ES-I3 (cell line): Measurements from ENCODE around the gene BABAM2.

ENCODE experiments used
- H3K36me3 ChIP-seq: 2 replicates; pipeline ENCODE4 v1.6.1; 2013; ENCODE audit warnings: mild to moderate bottlenecking, low read length, control low read depth, moderate library complexity; ENCODE audit not compliant: insufficient read depth
- H3K4me1 ChIP-seq: 2 replicates; pipeline ENCODE4 v1.6.1; 2013; ENCODE audit warnings: mild to moderate bottlenecking, control low read depth, low read length; ENCODE audit not compliant: insufficient read depth
- H3K9ac ChIP-seq: 2 replicates; pipeline ENCODE4 v1.6.1; 2013; ENCODE audit warnings: low read depth, mild to moderate bottlenecking, low read length, moderate library complexity
- H3K9me3 ChIP-seq: 2 replicates; pipeline ENCODE4 v1.6.1; 2013; ENCODE audit warnings: mild to moderate bottlenecking, low read length, moderate library complexity; ENCODE audit not compliant: control insufficient read depth, insufficient read depth

BABAM2 gene

DNA sequence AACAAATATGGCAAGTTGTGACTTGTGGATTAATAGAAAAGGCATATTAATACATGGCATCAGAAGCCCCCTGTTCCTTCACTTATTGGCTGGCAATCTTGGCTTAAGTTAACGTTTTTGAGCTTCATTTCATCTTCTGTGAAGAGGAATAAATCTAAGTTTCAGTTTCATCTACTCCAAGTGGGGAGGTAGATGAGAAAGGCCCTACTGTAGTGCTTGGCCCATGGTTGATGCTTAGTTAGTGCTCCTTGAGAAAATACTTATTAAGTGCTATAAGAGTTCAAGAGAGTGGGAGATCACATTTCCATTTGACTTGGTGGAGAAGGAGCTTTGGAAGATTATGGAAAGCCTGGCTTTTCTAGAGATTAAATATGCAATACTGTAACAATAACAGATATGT is 244.3 kb downstream of the BABAM2 start:
- H3K9ac ChIP-seq = no peak overlapping the region
- H3K4me1 ChIP-seq = no peaks in the 10 kb centered on the region
- no peaks in the 10 kb centered on the region for H3K36me3 ChIP-seq
- no peaks in the 10 kb centered on the region for H3K9me3 ChIP-seq

DNA sequence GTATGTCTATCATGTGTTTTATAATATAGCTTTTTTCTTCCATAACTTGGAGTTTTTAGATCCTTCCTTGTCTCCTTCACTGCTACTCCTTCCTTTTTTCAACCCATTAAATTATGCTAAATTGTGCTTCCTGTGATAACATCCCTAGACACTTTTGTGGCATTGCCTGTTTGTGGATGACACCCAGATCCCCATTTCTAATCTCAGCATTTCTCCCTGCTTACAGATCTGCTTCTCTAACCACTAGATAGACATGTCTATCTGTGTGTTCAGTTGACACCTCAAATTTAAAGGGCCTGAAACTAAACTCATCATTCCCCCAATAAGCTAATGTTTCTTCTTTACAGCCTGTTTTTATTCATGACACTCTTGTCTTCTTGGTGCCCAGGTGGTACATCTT is 244.8 kb downstream of the BABAM2 start:
- Histone ChIP-seq H3K36me3 (no peaks in the 10 kb centered on the region), H3K9ac (no peak overlapping the region)

DNA sequence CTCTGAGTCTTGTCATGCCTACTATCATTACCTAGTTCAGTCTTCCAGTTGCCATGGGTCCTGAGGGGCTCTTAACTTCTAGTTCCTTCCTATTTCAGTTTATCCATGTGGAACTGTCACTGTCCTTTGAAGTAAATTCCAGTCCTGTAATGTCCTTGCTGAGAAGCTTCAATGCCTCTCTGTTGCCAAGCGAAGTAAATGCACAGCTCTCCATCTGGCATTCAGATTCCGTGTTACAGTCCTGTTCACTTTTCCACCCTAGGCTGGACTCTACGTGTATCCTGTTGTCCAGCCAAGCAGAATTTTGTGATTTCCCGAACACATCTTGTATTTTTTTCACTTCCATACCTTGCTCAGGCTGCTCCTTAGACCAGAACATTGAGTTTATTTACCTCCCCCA is 245.3 kb downstream of the BABAM2 start:
- no peaks in the 10 kb centered on the region for H3K9me3 ChIP-seq
- no peaks in the 10 kb centered on the region for H3K36me3 ChIP-seq
- no peak overlapping the region for H3K9ac ChIP-seq
- H3K4me1 ChIP-seq = no peaks in the 10 kb centered on the region

More for the DNA sequence above, 244.8 kb downstream of the BABAM2 start:
- no peaks in the 10 kb centered on the region for H3K9me3 ChIP-seq
- H3K4me1 ChIP-seq = no peaks in the 10 kb centered on the region

DNA sequence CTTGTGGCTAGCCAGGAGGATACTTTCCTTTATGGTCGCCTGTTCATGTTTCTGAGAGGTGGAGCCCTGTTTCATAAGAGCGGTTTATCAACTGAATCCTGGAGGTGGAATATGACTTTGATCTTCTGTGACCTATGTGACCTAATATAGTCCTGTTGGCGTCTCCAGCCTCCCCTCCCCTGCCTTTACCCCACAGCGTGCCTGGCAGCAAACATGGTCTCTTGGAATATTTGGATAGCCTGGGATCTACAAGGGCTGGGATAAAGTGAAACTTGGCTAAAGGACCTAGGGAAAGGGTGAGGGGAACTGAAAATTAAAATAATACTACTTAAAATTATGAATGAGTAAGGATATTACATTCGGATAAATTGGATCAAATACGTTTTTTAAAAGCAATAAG is 246.0 kb downstream of the BABAM2 start:
- H3K4me1 ChIP-seq = no peaks in the 10 kb centered on the region
- H3K9me3 ChIP-seq = no peaks in the 10 kb centered on the region
- no peaks in the 10 kb centered on the region for H3K36me3 ChIP-seq
- no peak overlapping the region for H3K9ac ChIP-seq

DNA sequence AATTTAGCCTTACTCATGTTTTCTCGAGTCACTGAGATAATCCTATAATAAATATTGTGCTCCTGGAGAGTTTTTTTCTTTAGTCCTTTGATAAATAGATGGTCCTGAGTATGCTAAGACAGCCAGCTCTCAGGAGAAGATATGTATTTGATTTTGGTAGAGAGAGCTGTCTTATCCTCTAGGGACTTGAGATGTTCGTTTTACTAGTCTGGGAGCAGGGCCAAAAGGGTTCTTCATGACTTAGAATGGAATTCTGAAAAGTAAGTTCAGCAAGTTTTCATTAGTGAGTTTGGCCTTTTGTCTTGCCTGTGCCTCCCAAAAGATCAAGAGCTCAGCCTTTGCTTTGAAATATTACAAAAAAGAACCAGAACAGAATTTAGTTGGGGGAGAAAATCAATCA is 246.7 kb downstream of the BABAM2 start:
- no peak overlapping the region for H3K9ac ChIP-seq
- no peaks in the 10 kb centered on the region for H3K36me3 ChIP-seq
- H3K4me1 ChIP-seq = no peaks in the 10 kb centered on the region
- no peaks in the 10 kb centered on the region for H3K9me3 ChIP-seq

DNA sequence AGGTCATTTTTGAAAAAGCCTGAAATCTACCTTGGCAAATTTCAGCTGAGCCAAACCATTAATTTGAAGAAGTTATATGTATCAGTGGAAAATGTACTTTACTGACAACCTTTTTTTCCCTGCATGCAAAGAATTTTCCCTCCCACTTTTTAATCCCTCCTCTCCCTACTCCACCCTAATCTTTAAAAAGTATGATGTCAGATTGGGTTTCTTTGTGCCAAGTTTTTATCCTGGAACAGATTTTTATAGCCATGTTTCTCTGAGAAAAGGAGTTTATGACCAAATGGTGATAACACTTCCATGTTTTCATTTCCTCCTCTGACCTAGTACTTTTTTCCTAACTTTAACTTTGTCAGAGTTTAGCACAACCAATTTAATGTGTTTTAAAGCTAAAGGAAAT is 251.9 kb downstream of the BABAM2 start:
- Histone ChIP-seq H3K9ac (no peak overlapping the region), H3K9me3 (no peaks in the 10 kb centered on the region), H3K4me1 (no peaks in the 10 kb centered on the region)

DNA sequence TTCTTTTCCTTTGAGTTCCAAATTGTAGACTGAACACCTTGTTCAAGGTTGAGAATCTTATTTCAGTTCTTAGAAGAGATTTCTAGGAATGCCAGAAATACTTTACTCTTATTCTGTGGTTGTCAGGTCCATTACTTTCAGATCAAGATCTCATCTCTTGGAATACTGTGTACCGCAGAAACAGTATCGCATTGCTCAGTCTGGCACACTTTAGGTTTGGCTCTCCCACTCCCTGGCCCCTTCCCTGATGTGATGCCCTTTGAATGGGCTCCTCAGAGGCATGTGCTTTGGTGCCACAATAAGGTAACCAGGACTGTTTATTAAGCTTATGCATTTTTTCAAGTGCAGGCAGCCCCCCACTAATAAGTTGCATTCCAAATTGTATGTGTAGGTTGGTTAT is 257.5 kb downstream of the BABAM2 start:
- H3K9ac ChIP-seq = no peak overlapping the region
- no peaks in the 10 kb centered on the region for H3K4me1 ChIP-seq
- H3K36me3 ChIP-seq = no peaks in the 10 kb centered on the region
- H3K9me3 ChIP-seq = no peaks in the 10 kb centered on the region

More for the DNA sequence above, 251.9 kb downstream of the BABAM2 start:
- H3K36me3 ChIP-seq = no peaks in the 10 kb centered on the region

DNA sequence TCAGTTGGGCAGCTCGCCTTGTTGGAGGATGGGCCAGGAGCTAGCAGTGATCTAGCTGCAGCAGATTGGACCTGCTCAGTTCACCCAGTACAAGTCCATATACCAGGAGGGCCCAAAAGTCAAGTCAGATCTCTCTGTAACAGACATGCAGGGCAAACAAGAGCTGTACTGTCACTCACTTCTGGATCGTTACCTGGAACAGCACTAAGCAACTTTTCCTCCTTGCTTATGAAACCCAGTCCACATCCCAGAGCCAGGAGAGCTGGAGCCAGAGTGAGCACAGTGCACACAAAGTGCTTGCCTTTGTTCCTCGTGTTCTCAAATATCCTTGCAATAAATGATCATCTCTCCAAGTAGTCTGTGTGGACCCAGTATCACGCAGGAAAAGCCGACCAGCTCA is 258.0 kb downstream of the BABAM2 start:
- no peak overlapping the region for H3K9ac ChIP-seq
- H3K36me3 ChIP-seq = no peaks in the 10 kb centered on the region
- no peaks in the 10 kb centered on the region for H3K4me1 ChIP-seq
- no peaks in the 10 kb centered on the region for H3K9me3 ChIP-seq

DNA sequence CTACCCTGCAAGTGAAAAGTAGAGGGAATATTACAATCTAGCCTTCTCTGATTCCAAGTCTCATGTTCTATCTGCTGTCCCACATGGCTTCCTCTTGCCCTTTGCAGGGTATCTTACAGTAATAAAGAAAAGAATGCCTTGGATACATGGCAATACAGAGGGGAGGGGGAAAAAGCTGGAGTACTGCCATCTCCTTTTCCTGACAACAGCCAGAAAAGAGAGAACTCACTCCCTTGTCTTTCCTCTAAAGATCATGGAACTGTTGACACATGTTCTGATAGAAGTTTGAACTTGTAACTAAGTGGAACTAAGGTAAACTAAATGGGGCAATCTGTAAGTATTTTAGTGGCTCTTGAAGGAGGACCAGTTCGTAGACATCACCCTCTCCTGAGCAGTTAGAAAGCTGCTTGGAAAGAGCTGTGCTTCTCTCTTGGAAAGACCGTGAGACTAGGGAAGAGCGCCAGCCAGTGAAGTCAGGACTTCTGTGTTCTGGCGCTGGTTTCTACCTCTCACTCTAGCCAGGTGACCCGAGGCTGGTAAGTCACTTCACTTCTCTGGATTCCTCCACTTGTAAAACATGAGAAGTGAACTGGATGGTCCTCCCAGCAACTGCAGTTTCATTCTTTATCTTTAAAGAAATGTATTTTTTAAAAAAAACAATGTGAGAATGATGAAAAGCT is 259.8 kb downstream of the BABAM2 start:
- no peaks in the 10 kb centered on the region for H3K36me3 ChIP-seq
- H3K9ac ChIP-seq = no peak overlapping the region
- no peaks in the 10 kb centered on the region; the same call in 1 of the 2 replicates for H3K9me3 ChIP-seq
- no peaks in the 10 kb centered on the region for H3K4me1 ChIP-seq

DNA sequence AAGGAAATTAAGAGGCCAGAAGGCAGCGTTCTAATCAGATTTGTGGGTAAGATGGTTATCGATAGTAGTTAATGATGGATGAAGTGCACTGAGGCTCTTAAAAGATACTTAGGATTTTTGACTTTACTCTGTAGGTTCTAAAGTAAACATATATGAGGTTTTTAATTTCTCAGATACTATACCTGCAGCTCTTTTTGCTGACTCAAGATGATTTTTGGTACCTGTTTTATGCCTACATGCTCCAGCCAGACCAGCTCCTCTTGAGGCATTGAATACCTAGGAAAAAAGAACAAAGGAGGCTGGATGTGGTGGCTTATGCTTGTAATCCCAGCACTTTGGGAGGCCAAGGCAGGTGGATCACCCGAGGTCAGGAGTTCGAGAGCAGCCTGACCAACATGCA is 260.5 kb downstream of the BABAM2 start:
- H3K36me3 ChIP-seq = no peaks in the 10 kb centered on the region
- no peaks in the 10 kb centered on the region for H3K4me1 ChIP-seq
- no peak overlapping the region for H3K9ac ChIP-seq
- peaks cover 6% of the 10 kb centered on the region; the same call in 1 of the 2 replicates for H3K9me3 ChIP-seq

DNA sequence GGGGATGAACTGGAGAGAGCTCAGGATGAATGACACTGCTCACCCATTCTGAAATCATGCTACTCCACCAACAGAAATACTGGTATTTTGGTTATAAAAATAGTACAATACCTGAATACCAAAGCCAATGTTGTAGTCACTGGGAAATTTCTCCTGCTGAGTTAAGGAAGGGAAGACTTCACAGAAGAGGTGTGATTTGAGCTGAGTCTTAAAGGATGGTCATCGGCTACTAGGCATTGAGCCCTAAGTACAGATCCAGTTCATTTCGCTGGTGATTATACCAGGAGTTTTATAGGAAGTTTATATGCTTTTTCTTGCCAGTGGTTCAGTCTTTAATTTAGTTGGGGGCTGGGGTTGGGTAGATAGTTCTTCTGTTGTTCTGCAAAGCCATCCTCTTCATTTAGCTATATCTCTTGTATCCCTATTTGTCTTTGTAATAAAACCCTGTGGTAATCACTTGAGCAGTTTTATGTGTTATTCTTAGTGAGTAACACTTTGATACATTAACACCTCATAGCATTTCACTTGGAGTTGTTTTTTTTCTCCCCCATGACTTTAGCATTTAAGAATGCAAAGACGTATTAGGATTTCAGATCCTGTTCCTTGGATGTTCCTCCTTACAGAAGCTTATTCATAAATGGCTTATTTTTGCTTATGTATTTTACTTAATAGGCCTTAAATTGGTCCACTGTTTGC is 262.2 kb downstream of the BABAM2 start:
- H3K9me3 ChIP-seq = peaks cover 7% of the 10 kb centered on the region; the same call in 1 of the 2 replicates

DNA sequence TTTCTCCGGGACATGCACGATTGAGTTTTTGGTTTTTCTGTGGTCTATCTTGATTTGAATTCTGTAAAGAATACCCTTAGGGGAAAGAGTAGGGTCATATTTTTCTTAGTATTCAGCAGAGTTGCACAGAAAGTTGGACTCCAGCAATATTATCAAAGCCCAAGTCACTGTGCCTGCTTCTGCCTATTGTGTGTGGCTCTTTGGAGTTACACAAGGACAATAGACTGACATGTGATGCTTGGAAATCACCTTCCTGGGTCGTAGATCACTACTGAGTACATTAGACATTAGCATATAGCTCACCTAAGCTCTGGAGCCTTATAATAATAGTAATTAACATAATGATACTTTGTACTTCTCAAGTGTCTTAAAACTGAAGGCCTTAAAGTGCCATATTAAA is 263.3 kb downstream of the BABAM2 start:
- Histone ChIP-seq H3K4me1 (no peaks in the 10 kb centered on the region), H3K9me3 (peaks cover 7% of the 10 kb centered on the region; the same call in 1 of the 2 replicates), H3K9ac (no peak overlapping the region), H3K36me3 (no peaks in the 10 kb centered on the region)

More for the DNA sequence above, 262.2 kb downstream of the BABAM2 start:
- Histone ChIP-seq H3K9ac (no peak overlapping the region), H3K4me1 (no peaks in the 10 kb centered on the region), H3K36me3 (no peaks in the 10 kb centered on the region)

DNA sequence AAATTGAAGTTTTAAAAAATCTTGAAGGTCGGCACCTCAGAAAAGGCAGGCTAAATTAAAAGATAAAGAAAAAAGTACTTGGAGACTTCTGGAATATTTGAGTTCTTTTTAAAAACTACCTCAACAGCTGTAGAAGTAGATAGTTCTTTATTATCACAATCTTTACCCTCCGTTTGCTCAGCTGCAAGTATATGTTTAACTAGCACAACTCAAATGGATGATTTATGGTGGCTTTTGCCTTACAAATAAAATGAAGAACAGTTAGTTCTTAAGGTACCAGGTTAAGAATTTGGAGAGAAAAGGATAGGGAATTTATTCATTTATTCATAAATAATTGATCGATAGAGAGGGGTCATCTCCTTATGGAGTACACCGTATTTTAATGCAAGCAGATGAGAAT is 264.6 kb downstream of the BABAM2 start:
- H3K9ac ChIP-seq = no peak overlapping the region
- H3K9me3 ChIP-seq = peaks cover 7% of the 10 kb centered on the region; the same call in 1 of the 2 replicates
- no peaks in the 10 kb centered on the region for H3K36me3 ChIP-seq
- no peaks in the 10 kb centered on the region for H3K4me1 ChIP-seq

DNA sequence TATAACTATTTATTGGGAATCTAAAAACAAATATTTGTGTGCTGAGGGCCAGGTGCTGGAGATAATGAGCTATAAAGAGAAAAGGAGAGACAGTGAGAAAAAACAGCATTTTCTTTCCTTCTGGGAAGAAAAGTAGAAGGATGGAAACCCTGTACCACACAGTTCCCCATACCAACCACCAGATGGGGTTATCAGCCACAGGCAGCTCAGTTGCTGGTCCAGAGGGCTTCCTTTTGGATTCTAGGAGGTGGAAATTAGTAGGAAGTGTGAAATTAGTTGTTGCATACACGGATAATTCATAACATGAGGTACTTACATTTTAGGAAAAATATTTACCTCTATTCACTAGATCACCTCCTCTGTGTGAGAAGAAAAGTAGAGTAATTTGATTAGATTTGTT is 265.1 kb downstream of the BABAM2 start:
- Histone ChIP-seq H3K9ac (no peak overlapping the region), H3K9me3 (peaks cover 7% of the 10 kb centered on the region; the same call in 1 of the 2 replicates), H3K4me1 (no peaks in the 10 kb centered on the region), H3K36me3 (no peaks in the 10 kb centered on the region)

DNA sequence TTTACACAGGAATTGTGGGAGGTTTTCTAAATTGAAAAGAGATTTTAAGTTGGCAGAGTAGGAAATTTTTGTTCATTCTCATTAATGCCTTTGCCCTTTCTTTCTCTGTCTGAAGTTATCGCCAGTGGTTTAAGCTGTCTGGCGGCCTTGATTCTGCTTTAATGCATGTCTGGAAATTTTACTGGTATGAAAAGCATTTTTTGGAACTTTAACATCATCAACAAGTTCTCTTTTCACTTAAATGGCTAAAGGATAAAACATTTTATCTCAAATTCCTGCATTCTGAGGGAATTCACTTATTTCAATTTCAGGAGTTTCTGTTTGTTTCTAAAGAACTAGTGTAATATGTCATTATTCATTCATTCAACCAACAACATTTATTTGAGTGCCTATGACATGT is 268.3 kb downstream of the BABAM2 start:
- Histone ChIP-seq H3K4me1 (no peaks in the 10 kb centered on the region), H3K36me3 (no peaks in the 10 kb centered on the region), H3K9ac (no peak overlapping the region), H3K9me3 (peaks cover 7% of the 10 kb centered on the region; the same call in 1 of the 2 replicates)
